Hepatocyte (in vitro differentiated cells): ENCODE results near the gene KCNJ9. TPM values are rescaled to one million over a fixed set of nuclear protein-coding genes. Genes with fewer than 3 reads are reported as not detected.

Source experiments
- DNase-seq: peaks from one replicate; pipeline ENCODE4 v3.0.0-alpha.2; 2016; ENCODE audit warnings: low spot score
- H2AFZ ChIP-seq: fragments of 200-600 bp; sonication (generic); 2 replicates; pipeline ENCODE4 v1.6.0; 2016; ENCODE audit warnings: antibody characterized with exemption, mild to moderate bottlenecking
- H3K27ac ChIP-seq: fragments of 200-600 bp; sonication (generic); 2 replicates; pipeline ENCODE4 v1.5.1; 2016; ENCODE audit warnings: mild to moderate bottlenecking
- H3K27me3 ChIP-seq: fragments of 200-600 bp; sonication (generic); 2 replicates; pipeline ENCODE4 v1.6.1; 2016
- H3K36me3 ChIP-seq: fragments of 200-600 bp; sonication (generic); replicated peaks from 2 replicates; pipeline ENCODE4 v1.5.1; 2016; ENCODE audit warnings: low read depth; ENCODE audit not compliant: insufficient read depth
- H3K4me1 ChIP-seq: fragments of 200-600 bp; sonication (generic); 2 replicates; pipeline ENCODE4 v1.5.1; 2016; ENCODE audit warnings: mild to moderate bottlenecking, moderate library complexity; ENCODE audit not compliant: insufficient read depth
- H3K4me2 ChIP-seq: fragments of 200-600 bp; sonication (generic); 2 replicates; pipeline ENCODE4 v1.6.0; 2016
- H3K4me3 ChIP-seq: fragments of 200-600 bp; sonication (generic); 2 replicates; pipeline ENCODE4 v1.5.1; 2016; ENCODE audit warnings: mild to moderate bottlenecking
- H3K79me2 ChIP-seq: fragments of 200-600 bp; sonication (generic); 2 replicates; pipeline ENCODE4 v1.6.0; 2017; ENCODE audit warnings: mild to moderate bottlenecking
- H3K9me2 ChIP-seq: fragments of 200-600 bp; sonication (generic); replicated peaks from 2 replicates; pipeline ENCODE4 v1.6.0; 2017; ENCODE audit warnings: mild to moderate bottlenecking; ENCODE audit not compliant: insufficient read depth
- H3K9me3 ChIP-seq: fragments of 200-600 bp; sonication (generic); 2 replicates; pipeline ENCODE4 v1.5.1; 2016; ENCODE audit warnings: low read depth, mild to moderate bottlenecking
- H4K20me1 ChIP-seq: fragments of 200-600 bp; sonication (generic); 2 replicates; pipeline ENCODE4 v1.6.0; 2016; ENCODE audit warnings: mild to moderate bottlenecking; ENCODE audit not compliant: insufficient read depth, poor library complexity, severe bottlenecking
- EZH2 ChIP-seq: fragments of 200-600 bp; sonication (generic); IDR thresholded peaks from 2 replicates; pipeline ENCODE4 v1.6.1; 2016; ENCODE audit warnings: antibody characterized with exemption, mild to moderate bottlenecking, borderline replicate concordance
- EZH2phosphoT487 ChIP-seq: fragments of 200-600 bp; sonication (generic); IDR thresholded peaks from one replicate; pipeline ENCODE4 v1.6.1; 2018; ENCODE audit warnings: antibody characterized with exemption, mild to moderate bottlenecking, low read depth, moderate library complexity; ENCODE audit not compliant: unreplicated experiment, severe bottlenecking
- WGBS: methylation state at CpG from one replicate; pipeline ENCODE4 v1.1.6; 2016; ENCODE audit warnings: low lambda C conversion rate; ENCODE audit errors: missing lambda C conversion rate; 5-methylcytosine and 5-hydroxymethylcytosine counted together
- polyA plus RNA-seq: library from polyadenylated mRNA; unstranded; fragments of >200 nt; fragmentation: Nextera tagmentation; extraction: Ambion mirVana; gene quantifications from 2 replicates; pipeline ENCODE4 v1.2.1, GENCODE V29; 2016
- total RNA-seq: library from RNA; depleted of rRNA; stranded (reverse); fragments of >200 nt; gene quantifications from 2 replicates; pipeline ENCODE4 v1.2.3, GENCODE V29; 2014
- TF ChIP-seq, protein P1 (sequence below): fragments of 200-600 bp; sonication (generic); IDR thresholded peaks from 2 replicates; pipeline ENCODE4 v1.5.1; 2016; ENCODE audit warnings: antibody characterized with exemption, mild to moderate bottlenecking; ENCODE audit not compliant: poor library complexity

Gene KCNJ9
- total and polyA plus RNA-seq, 2 experiments from 2014 or later, result not detected

DNA sequence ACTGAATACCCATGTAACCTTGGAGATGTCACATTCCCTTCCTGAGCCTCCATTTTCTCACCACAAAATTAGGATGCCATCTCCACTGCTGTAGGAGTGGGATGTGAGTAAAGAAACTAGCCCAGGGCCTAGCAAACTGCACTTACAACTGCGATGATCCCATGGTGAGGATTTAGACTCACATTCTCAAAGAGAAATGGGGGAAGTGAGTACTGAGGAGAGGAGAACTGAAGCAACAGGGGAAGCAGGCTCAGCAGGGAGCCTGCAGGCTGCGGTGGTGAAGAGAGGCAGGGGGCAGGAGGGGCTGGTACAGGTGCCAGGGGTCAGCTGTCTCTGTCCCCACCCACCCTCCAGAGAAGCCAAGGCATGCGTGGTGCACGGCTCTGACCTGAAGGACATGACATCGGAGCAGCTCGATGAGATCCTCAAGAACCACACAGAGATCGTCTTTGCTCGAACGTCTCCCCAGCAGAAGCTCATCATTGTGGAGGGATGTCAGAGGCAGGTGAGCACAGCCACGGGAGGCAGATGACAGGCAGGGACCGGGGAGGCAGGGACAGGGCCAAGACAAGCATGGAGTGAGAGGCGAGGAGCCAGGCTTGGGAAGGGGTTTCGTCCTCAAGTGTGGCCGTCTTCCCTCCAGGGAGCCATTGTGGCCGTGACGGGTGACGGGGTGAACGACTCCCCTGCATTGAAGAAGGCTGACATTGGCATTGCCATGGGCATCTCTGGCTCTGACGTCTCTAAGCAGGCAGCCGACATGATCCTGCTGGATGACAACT is 53.6 kb downstream of the KCNJ9 start:
- Histone ChIP-seq H3K4me3 (no peak overlapping the region), H3K27ac (no peak overlapping the region), H3K9me2 (no peaks in the 10 kb centered on the region), H3K4me2 (no peak overlapping the region), H3K27me3 (no peaks in the 10 kb centered on the region), H2AFZ (no peak overlapping the region), H4K20me1 (no peaks in the 10 kb centered on the region), H3K9me3 (no peaks in the 10 kb centered on the region), H3K79me2 (no peaks in the 10 kb centered on the region), H3K36me3 (no peaks in the 10 kb centered on the region), H3K4me1 (no peaks in the 10 kb centered on the region)
- TF ChIP-seq, protein P1, sequence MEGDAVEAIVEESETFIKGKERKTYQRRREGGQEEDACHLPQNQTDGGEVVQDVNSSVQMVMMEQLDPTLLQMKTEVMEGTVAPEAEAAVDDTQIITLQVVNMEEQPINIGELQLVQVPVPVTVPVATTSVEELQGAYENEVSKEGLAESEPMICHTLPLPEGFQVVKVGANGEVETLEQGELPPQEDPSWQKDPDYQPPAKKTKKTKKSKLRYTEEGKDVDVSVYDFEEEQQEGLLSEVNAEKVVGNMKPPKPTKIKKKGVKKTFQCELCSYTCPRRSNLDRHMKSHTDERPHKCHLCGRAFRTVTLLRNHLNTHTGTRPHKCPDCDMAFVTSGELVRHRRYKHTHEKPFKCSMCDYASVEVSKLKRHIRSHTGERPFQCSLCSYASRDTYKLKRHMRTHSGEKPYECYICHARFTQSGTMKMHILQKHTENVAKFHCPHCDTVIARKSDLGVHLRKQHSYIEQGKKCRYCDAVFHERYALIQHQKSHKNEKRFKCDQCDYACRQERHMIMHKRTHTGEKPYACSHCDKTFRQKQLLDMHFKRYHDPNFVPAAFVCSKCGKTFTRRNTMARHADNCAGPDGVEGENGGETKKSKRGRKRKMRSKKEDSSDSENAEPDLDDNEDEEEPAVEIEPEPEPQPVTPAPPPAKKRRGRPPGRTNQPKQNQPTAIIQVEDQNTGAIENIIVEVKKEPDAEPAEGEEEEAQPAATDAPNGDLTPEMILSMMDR, result no peak
- TF ChIP-seq EZH2 (no peak), EZH2phosphoT487 (no peak)
- WGBS, result 89% methylated on average over 20 of the region's 20 CpGs
- DNase-seq, result no peak

DNA sequence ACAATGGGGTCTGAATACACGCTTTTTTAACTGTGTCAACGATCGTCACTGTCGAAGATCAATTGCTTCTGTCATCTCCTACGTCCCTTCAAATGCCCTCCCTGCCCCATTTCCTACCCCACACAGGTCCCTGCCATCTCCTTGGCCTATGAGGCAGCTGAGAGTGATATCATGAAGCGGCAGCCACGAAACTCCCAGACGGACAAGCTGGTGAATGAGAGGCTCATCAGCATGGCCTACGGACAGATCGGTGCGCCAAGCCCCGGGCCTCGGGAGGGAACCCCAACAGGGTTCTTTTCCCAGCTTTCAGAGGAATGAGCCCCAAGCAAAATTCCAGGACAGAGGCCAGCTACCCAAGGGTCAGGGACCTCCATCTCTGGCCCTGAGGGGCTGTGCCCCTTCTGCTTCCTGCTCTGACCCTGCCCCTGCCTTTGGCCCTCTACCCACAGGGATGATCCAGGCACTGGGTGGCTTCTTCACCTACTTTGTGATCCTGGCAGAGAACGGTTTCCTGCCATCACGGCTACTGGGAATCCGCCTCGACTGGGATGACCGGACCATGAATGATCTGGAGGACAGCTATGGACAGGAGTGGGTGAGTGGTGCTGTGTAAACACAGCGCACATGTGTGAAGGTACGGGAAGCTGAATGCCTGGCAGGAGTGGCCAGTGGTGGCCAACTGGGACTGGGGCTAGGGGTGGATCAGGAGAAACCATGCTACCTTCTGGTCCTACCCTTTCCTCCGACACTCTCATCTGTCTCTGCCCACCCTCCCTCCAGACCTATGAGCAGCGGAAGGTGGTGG is 55.0 kb downstream of the KCNJ9 start:
- TF ChIP-seq EZH2, result no peak
- no peak for TF ChIP-seq EZH2phosphoT487
- TF ChIP-seq, protein P1, result no peak
- no peak overlapping the region for H3K4me3 ChIP-seq
- no peaks in the 10 kb centered on the region for H3K4me1 ChIP-seq
- H2AFZ ChIP-seq, result no peak overlapping the region
- H3K36me3 ChIP-seq, result no peaks in the 10 kb centered on the region
- no peaks in the 10 kb centered on the region for H3K79me2 ChIP-seq
- H3K9me3 ChIP-seq, result no peaks in the 10 kb centered on the region
- no peak for DNase-seq
- no peaks in the 10 kb centered on the region for H3K27me3 ChIP-seq
- WGBS, result 92% methylated on average over 22 of the region's 22 CpGs
- no peak overlapping the region for H3K27ac ChIP-seq
- H3K9me2 ChIP-seq, result no peaks in the 10 kb centered on the region
- H4K20me1 ChIP-seq, result no peaks in the 10 kb centered on the region
- H3K4me2 ChIP-seq, result no peak overlapping the region

- Histone ChIP-seq H3K9me3 (no peaks in the 10 kb centered on the region), H3K4me1 (no peaks in the 10 kb centered on the region), H2AFZ (no peak overlapping the region), H3K36me3 (no peaks in the 10 kb centered on the region), H3K4me2 (no peak overlapping the region), H3K4me3 (no peak overlapping the region), H4K20me1 (no peaks in the 10 kb centered on the region), H3K79me2 (no peaks in the 10 kb centered on the region), H3K27me3 (no peaks in the 10 kb centered on the region), H3K9me2 (no peaks in the 10 kb centered on the region), H3K27ac (no peak overlapping the region)
- DNase-seq, result no peak
- 100% methylated on average over 5 of the region's 5 CpGs for WGBS
- TF ChIP-seq EZH2phosphoT487 (no peak), EZH2 (no peak)
- TF ChIP-seq, protein P1, result no peak
Observed at GRCh38 chr1:160136926-160137200, 55.5 kb downstream of the KCNJ9 start.
